B cell (primary cell): ENCODE results near the gene SPG7. TPM values are rescaled to one million over a fixed set of nuclear protein-coding genes. Genes with fewer than 3 reads are reported as not detected.

Experiments used
- ATAC-seq: fragments of 200-7000 bp; cut with Tn5 transposase; one replicate; pipeline ENCODE4 v1.10.0; 2021; ENCODE audit warnings: low read depth, mild to moderate bottlenecking, moderate number of reproducible peaks, moderate library complexity
- CTCF ChIA-PET: fragments of 350-600 bp; sonication (Branson Sonifier 250); formaldehyde crosslinking; loops from one replicate; lab custom pipeline; 2021; ENCODE audit warnings: antibody characterized with exemption, inconsistent platforms; lab: Charles Lee
- POLR2A ChIA-PET: fragments of 350-600 bp; sonication (Branson Sonifier 250); formaldehyde crosslinking; loops from one replicate; lab custom pipeline; 2021; ENCODE audit warnings: antibody characterized with exemption; lab: Charles Lee
- DNase-seq: peaks from one replicate; pipeline ENCODE4 v3.0.0; 2013
- H2AFZ ChIP-seq: 2 replicates; pipeline ENCODE4 v1.6.1; 2012; ENCODE audit warnings: mild to moderate bottlenecking, low read depth, low read length; ENCODE audit not compliant: insufficient read depth, poor library complexity, severe bottlenecking
- H3K27ac ChIP-seq, 2 donors: 1 replicate in 1 of 2; 2 replicates in 1 of 2; pipeline ENCODE4 v1.5.1; 2012 to 2013; ENCODE audit warnings: low read length in 2 of 2, mild to moderate bottlenecking in 2 of 2, moderate library complexity in 1 of 2
- H3K27me3 ChIP-seq, 4 experiments: fragments of 200-600 bp in 1 of 4; sonication (generic) in 1 of 4; replicated peaks in 1 of 4; 1 replicate in 2 of 4; 2 replicates in 2 of 4; pipeline versions ENCODE4 v1.6.1 to v1.7.0; 2013 to 2016; ENCODE audit warnings: low read length in 3 of 4, mild to moderate bottlenecking in 2 of 4, mixed read lengths in 1 of 4, moderate library complexity in 1 of 4; ENCODE audit not compliant: insufficient read depth in 4 of 4, control insufficient read depth in 3 of 4; ENCODE audit errors: control extremely low read depth in 1 of 4
- H3K36me3 ChIP-seq, 2 experiments: replicated peaks in 1 of 2; 1 replicate in 1 of 2; 2 replicates in 1 of 2; pipeline versions ENCODE4 v1.6.1 to v1.7.1; 2013; ENCODE audit warnings: low read length in 1 of 2; ENCODE audit not compliant: insufficient read depth in 2 of 2, control insufficient read depth in 1 of 2; ENCODE audit errors: control extremely low read depth in 1 of 2, extremely low read depth in 1 of 2
- H3K4me1 ChIP-seq, 2 donors: fragments of 200-600 bp in 1 of 2; sonication (generic) in 1 of 2; 1 replicate in 1 of 2; 2 replicates in 1 of 2; pipeline versions ENCODE4 v1.5.1 to v1.6.1; 2013 to 2017; ENCODE audit warnings: low read length in 2 of 2; ENCODE audit not compliant: control insufficient read depth in 2 of 2, insufficient read depth in 2 of 2
- H3K4me2 ChIP-seq: replicated peaks from 2 replicates; pipeline ENCODE3; 2012; ENCODE audit warnings: mild to moderate bottlenecking, low read depth, low read length; ENCODE audit not compliant: poor library complexity, severe bottlenecking
- H3K4me3 ChIP-seq, 5 experiments: fragments of 200-600 bp in 1 of 5; sonication (generic) in 1 of 5; 1 replicate in 3 of 5; 2 replicates in 2 of 5; pipeline versions ENCODE4 v1.5.1 to v1.7.0; 2011 to 2016; ENCODE audit warnings: low read length in 4 of 5, mild to moderate bottlenecking in 4 of 5, low read depth in 2 of 5, control low read depth in 1 of 5, moderate library complexity in 1 of 5; ENCODE audit not compliant: insufficient read depth in 1 of 5; ENCODE audit errors: control extremely low read depth in 1 of 5, extremely low read depth in 1 of 5
- H3K79me2 ChIP-seq: fragments of 200-600 bp; sonication (generic); one replicate; pipeline ENCODE4 v1.6.0; 2016; ENCODE audit warnings: low read length; ENCODE audit not compliant: control insufficient read depth, insufficient read depth
- H3K9ac ChIP-seq: fragments of 200-600 bp; sonication (generic); 2 replicates; pipeline ENCODE4 v1.6.1; 2017; ENCODE audit warnings: mild to moderate bottlenecking, low read length, moderate library complexity
- H3K9me3 ChIP-seq, 3 donors: one replicate each; pipeline versions ENCODE4 v1.6.1 to v1.7.1; 2013; ENCODE audit warnings: low read length in 2 of 3; ENCODE audit not compliant: control insufficient read depth in 2 of 3, insufficient read depth in 1 of 3; ENCODE audit errors: control extremely low read depth in 1 of 3
- H4K20me1 ChIP-seq: 2 replicates; pipeline ENCODE4 v1.6.0; 2012; ENCODE audit warnings: mild to moderate bottlenecking, low read length; ENCODE audit not compliant: insufficient read depth, control insufficient read depth, poor library complexity, severe bottlenecking
- H3K27ac Mint-ChIP-seq: one replicate; pipeline ENCODE4 v1.8.0; 2021; ENCODE audit warnings: mixed read lengths
- H3K27me3 Mint-ChIP-seq: one replicate; pipeline ENCODE4 v1.8.0; 2021; ENCODE audit warnings: mixed read lengths
- H3K4me1 Mint-ChIP-seq: one replicate; pipeline ENCODE4 v1.8.0; 2021; ENCODE audit warnings: mixed read lengths
- H3K4me3 Mint-ChIP-seq: one replicate; pipeline ENCODE4 v1.8.0; 2021; ENCODE audit warnings: mixed read lengths
- H3K9me3 Mint-ChIP-seq: one replicate; pipeline ENCODE4 v1.8.0; 2022; ENCODE audit warnings: mixed read lengths; ENCODE audit not compliant: insufficient read depth
- CTCF ChIP-seq: fragments of 200-600 bp; IDR thresholded peaks from one replicate; pipeline ENCODE4 v1.8.0; 2022; ENCODE audit warnings: antibody characterized with exemption, mild to moderate bottlenecking
- EZH2 ChIP-seq: IDR thresholded peaks from 2 replicates; pipeline ENCODE4 v1.6.1; 2012; ENCODE audit warnings: borderline replicate concordance, low read depth, mild to moderate bottlenecking, moderate library complexity, low read length; ENCODE audit not compliant: insufficient read depth, poor library complexity, severe bottlenecking
- WGBS: methylation state at CpG from one replicate; pipeline ENCODE4 v1.1.5; 2013; ENCODE audit warnings: missing lambda C conversion rate; ENCODE audit not compliant: insufficient coverage; 5-methylcytosine and 5-hydroxymethylcytosine counted together
- intact Hi-C: fragments of 100-400 bp; cut with micrococcal nuclease; formaldehyde crosslinking; loops from one replicate; pipeline ENCODE4 v1.10.0; 2022
- polyA plus RNA-seq: library from polyadenylated mRNA; depleted of rRNA; stranded (reverse); fragments of >200 nt; gene quantifications from 2 replicates; pipeline ENCODE4 v1.2.3, GENCODE V29; 2012
- total RNA-seq, 2 donors: library from RNA; stranded (reverse); fragments of 120-200 nt in 1 of 2; gene quantifications; 1 replicate in 1 of 2; 2 replicates in 1 of 2; pipeline versions ENCODE4 v1.2.3 to v1.2.4, GENCODE V29; 2013 to 2022

SPG7 gene
- total and polyA plus RNA-seq, 2 donors (not counting 1 experiment from before 2014, with no cell fraction given), result 146 to 157 TPM

DNA sequence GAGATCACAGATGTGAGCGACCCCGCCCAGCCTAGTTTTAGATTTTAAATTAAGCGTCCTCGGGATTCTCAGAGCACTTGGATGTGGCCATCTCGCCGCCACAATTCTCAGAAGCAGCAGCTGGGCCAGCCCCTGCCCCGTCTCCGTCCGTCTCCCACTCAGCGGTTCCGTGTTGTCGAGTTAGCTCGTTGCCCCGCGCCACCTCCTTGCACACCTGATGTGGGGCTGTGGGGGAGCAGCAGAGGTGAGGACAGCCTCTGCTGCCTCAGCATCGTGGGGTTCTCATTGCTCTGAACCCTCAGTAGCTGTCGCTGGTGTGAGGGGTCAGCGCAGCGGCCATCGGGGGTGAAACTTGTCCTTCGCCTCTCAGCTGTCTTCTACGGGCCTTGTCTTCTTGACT lies 44.1 kb downstream of the SPG7 start:
- Histone ChIP-seq H2AFZ (no peak overlapping the region), H3K27ac (no peak overlapping the region), H3K4me1 (peaks cover 0 to 3% of the 10 kb centered on the region in 2 donors), H3K9ac (no peak overlapping the region), H3K4me2 (no peak overlapping the region), H3K27me3 (no peaks in the 10 kb centered on the region), H4K20me1 (no peaks in the 10 kb centered on the region), H3K79me2 (peaks cover 4% of the 10 kb centered on the region), H3K4me3 (no peak overlapping the region), H3K36me3 (peaks cover 6 to 47% of the 10 kb centered on the region in 2 experiments), H3K9me3 (no peaks in the 10 kb centered on the region)
- 97% methylated on average over 19 of the region's 22 CpGs for WGBS
- intact Hi-C loops, result no loop called here
- Mint-ChIP-seq H3K4me3 (no peak overlapping the region), H3K27me3 (no peaks in the 10 kb centered on the region), H3K4me1 (peaks cover 2% of the 10 kb centered on the region), H3K27ac (no peak overlapping the region), H3K9me3 (no peaks in the 10 kb centered on the region)
- TF ChIP-seq CTCF (no peak), EZH2 (no peak)
- ChIA-PET CTCF (no interaction called here), POLR2A (interaction anchor here (0.6 kb wide), 1 partner anchor 8 kb away, joined by 4 read pairs; no protein-coding TSS in a partner anchor)
- no peak for DNase-seq
- ATAC-seq, result no peak

DNA sequence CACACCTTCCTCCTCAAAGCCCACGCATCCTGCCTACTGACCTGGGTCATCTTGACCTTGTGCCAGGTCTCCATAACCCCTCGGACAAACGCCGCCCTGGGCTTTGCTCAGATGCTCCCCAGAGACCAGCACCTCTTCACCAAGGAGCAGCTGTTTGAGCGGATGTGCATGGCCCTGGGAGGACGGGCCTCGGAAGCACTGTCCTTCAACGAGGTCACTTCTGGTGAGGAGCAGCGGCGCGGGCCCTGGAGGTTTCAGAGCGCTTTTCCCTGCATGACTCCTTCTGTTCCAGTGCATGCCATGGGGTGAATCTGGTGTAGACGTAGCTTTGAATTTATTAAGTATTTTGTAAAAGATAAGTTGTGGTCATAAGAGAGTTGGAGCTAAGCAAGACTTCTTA lies 44.7 kb downstream of the SPG7 start:
- Histone ChIP-seq H3K4me3 (no peak overlapping the region), H3K4me1 (peaks cover 0 to 3% of the 10 kb centered on the region in 2 donors), H3K27ac (no peak overlapping the region), H3K4me2 (no peak overlapping the region), H3K9me3 (no peaks in the 10 kb centered on the region), H4K20me1 (no peaks in the 10 kb centered on the region), H3K79me2 (peaks cover 7% of the 10 kb centered on the region), H3K9ac (no peak overlapping the region), H2AFZ (no peak overlapping the region), H3K36me3 (peaks cover 5 to 44% of the 10 kb centered on the region in 2 experiments), H3K27me3 (no peaks in the 10 kb centered on the region)
- TF ChIP-seq EZH2 (no peak), CTCF (no peak)
- DNase-seq, result no peak
- 96% methylated on average over 10 of the region's 13 CpGs for WGBS
- ChIA-PET CTCF (no interaction called here), POLR2A (interaction anchor here (0.6 kb wide), 1 partner anchor 9 kb away, joined by 4 read pairs; no protein-coding TSS in a partner anchor)
- no peak for ATAC-seq
- intact Hi-C loops, result no loop called here
- no peaks in the 10 kb centered on the region for H3K27me3 Mint-ChIP-seq
- peaks cover 4% of the 10 kb centered on the region for H3K4me1 Mint-ChIP-seq
- no peaks in the 10 kb centered on the region for H3K9me3 Mint-ChIP-seq
- H3K27ac Mint-ChIP-seq, result no peak overlapping the region
- H3K4me3 Mint-ChIP-seq, result no peak overlapping the region
